Measurements from ENCODE around the gene TMTC1.

GRCh38 chr12:29627221-29627620, 156.5 kb downstream of the TMTC1 start:
- TF ChIP-seq CTCF (IDR thresholded peaks at IDR 0.05) = no peak
- no peak for TF ChIP-seq POLR2A (IDR thresholded peaks at IDR 0.05)

All from heart left ventricle (tissue), 13 donors.